Kidney (tissue), 14 donors: ENCODE measurements around the gene SLC25A5. TPM values are rescaled to one million over a fixed set of nuclear protein-coding genes. Genes with fewer than 3 reads are reported as not detected.
A peak's percentile ranks its signal among the peaks of the same experiment; 100 is the strongest.

Experiments
- DNase-seq, 5 donors: peaks; one replicate each; pipeline ENCODE4 v3.0.0-alpha.2; 2013 to 2020
- FAIRE-seq: peaks from 2 replicates; lab custom pipeline; 2012; peaks lifted over from hg19 to GRCh38; lab: Jason Lieb, UNC
- H3K27ac ChIP-seq, 2 donors: one replicate each; pipeline ENCODE4 v1.7.0; 2013; ENCODE audit warnings: low read depth in 2 of 2, low read length in 2 of 2, inconsistent platforms in 1 of 2
- H3K27me3 ChIP-seq: one replicate; pipeline ENCODE4 v1.7.1; 2013; ENCODE audit warnings: low read length, inconsistent platforms; ENCODE audit not compliant: control insufficient read depth, insufficient read depth
- H3K36me3 ChIP-seq, 3 donors: one replicate each; pipeline versions ENCODE4 v1.7.0 to v1.7.1; 2013; ENCODE audit warnings: low read length in 3 of 3, control low read depth in 1 of 3, inconsistent platforms in 1 of 3; ENCODE audit not compliant: insufficient read depth in 3 of 3, control insufficient read depth in 2 of 3
- H3K4me1 ChIP-seq, 3 donors: one replicate each; pipeline versions ENCODE4 v1.7.0 to v1.7.1; 2013; ENCODE audit warnings: low read length in 3 of 3, inconsistent platforms in 1 of 3, low read depth in 1 of 3; ENCODE audit not compliant: control insufficient read depth in 2 of 3, insufficient read depth in 2 of 3
- H3K4me3 ChIP-seq, 3 donors: one replicate each; pipeline versions ENCODE4 v1.7.0 to v1.8.1; 2013; ENCODE audit warnings: low read length in 3 of 3, control low read depth in 1 of 3, inconsistent platforms in 1 of 3
- H3K9ac ChIP-seq, 3 donors: one replicate each; pipeline versions ENCODE4 v1.7.0 to v1.7.1; 2013; ENCODE audit warnings: low read length in 3 of 3, control low read depth in 1 of 3, inconsistent platforms in 1 of 3
- H3K9me3 ChIP-seq, 3 donors: one replicate each; pipeline versions ENCODE4 v1.7.0 to v1.7.1; 2013; ENCODE audit warnings: low read length in 3 of 3, control low read depth in 1 of 3, inconsistent platforms in 1 of 3; ENCODE audit not compliant: control insufficient read depth in 2 of 3, insufficient read depth in 1 of 3
- intact Hi-C: fragments of 100-400 bp; cut with DNase I; formaldehyde crosslinking; loops from one replicate; pipeline ENCODE4 v1.11.1; 2022
- polyA plus RNA-seq: library from polyadenylated mRNA; stranded (reverse); fragments of 350-450 nt; fragmentation: Illumina TruSeq; extraction: RNeasy Lipid Tissue Mini Kit (QIAGEN cat#74804); gene quantifications from one replicate; pipeline ENCODE4 v1.2.3, GENCODE V29; 2014; ENCODE audit warnings: low read depth, low replicate concordance; ENCODE audit not compliant: insufficient read depth
- total RNA-seq: library from RNA; stranded (reverse); fragmentation: NEBNext Ultra II Directional; extraction: Animal tissue kit (Norgen Biotek cat#: 25700); gene quantifications from one replicate; pipeline ENCODE4 v1.2.1, GENCODE V29; 2021
- TF ChIP-seq, protein P1 (sequence below): IDR thresholded peaks from 3 replicates; pipeline ENCODE4 v1.5.1; 2012; ENCODE audit warnings: mild to moderate bottlenecking, moderate library complexity, borderline replicate concordance; ENCODE audit not compliant: insufficient read depth; ENCODE audit errors: extremely low read depth
- donor health status: control.
- donor health status: control.
- donor health status: control.
- donor health status: control.
- donor health status: control.
- donor health status: DM: yes; HTN: yes; CAD: no.
- donor health status: Normal renal cell carcinoma (clear cell type).

Gene SLC25A5
- total and polyA plus RNA-seq, 2 donors from 2014 or later = 224 to 850 TPM

DNA sequence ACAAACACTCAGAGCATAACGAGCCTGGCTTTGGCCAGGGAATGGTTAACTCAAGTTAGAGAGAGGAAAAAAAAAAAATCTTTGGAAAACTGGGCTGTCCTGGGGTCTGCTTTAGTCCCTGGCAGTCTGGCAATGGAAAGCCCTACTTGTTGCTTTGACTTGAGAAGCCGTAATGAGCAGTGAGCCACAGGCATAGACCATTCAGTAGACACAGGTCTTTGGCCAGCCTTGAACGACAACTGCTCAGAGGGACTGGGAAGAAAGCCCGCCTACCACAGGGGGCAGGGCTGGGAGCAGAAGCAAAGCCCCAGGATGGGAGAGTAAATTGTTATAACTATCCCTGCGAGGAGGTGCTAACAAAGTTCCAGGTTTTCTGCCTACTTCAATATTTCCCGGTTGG lies 43.2 kb upstream of the SLC25A5 start:
- Histone ChIP-seq H3K27me3 (no peaks in the 10 kb centered on the region), H3K36me3 (no peaks in the 10 kb centered on the region), H3K4me1 (peaks cover 0 to 2% (median 0%) of the 10 kb centered on the region in 3 donors), H3K27ac (no peak overlapping the region), H3K9ac (no peak overlapping the region), H3K4me3 (no peak overlapping the region), H3K9me3 (no peaks in the 10 kb centered on the region)
- DNase-seq = no peak
- intact Hi-C loops = no loop called here
- FAIRE-seq = no peak
- TF ChIP-seq, protein P1, sequence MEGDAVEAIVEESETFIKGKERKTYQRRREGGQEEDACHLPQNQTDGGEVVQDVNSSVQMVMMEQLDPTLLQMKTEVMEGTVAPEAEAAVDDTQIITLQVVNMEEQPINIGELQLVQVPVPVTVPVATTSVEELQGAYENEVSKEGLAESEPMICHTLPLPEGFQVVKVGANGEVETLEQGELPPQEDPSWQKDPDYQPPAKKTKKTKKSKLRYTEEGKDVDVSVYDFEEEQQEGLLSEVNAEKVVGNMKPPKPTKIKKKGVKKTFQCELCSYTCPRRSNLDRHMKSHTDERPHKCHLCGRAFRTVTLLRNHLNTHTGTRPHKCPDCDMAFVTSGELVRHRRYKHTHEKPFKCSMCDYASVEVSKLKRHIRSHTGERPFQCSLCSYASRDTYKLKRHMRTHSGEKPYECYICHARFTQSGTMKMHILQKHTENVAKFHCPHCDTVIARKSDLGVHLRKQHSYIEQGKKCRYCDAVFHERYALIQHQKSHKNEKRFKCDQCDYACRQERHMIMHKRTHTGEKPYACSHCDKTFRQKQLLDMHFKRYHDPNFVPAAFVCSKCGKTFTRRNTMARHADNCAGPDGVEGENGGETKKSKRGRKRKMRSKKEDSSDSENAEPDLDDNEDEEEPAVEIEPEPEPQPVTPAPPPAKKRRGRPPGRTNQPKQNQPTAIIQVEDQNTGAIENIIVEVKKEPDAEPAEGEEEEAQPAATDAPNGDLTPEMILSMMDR = no peak

- H3K27ac ChIP-seq = peak overlapping the region; percentile 25 to 53
- TF ChIP-seq, protein P1 = no peak
- no peak overlapping the region for H3K9ac ChIP-seq
- H3K4me3 ChIP-seq = no peak overlapping the region
- DNase-seq (peak in 1 of 5 donors; percentile 6), FAIRE-seq (no peak)
- peaks cover 0 to 2% (median 0%) of the 10 kb centered on the region in 3 donors for H3K4me1 ChIP-seq
- intact Hi-C loops = no loop called here
- no peaks in the 10 kb centered on the region for H3K27me3 ChIP-seq
- no peaks in the 10 kb centered on the region for H3K9me3 ChIP-seq
- H3K36me3 ChIP-seq = no peaks in the 10 kb centered on the region
Observed at GRCh38 chrX:119427024-119427794, 41.0 kb upstream of the SLC25A5 start.

DNA sequence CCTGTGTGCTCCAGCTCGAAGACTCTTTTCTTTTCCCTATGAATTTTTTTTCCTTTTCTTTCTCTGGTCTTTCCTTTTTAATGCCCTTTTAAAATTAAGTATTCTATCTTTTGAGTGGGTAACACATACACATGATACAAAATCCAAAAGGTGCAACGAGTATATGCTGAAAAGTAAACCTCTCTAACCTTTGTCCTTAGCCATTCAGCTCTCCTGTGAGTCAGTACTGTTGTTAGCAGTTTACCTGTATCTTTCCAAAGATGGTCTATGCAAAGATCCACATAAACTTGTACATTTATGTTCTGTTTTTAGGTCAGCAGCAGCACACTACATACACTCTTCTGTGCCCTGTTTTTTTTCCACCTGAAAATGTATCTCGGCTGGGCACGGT lies 40.5 kb upstream of the SLC25A5 start:
- intact Hi-C loops = no loop called here
- DNase-seq = no peak
- no peak overlapping the region for H3K4me3 ChIP-seq
- no peaks in the 10 kb centered on the region for H3K27me3 ChIP-seq
- no peak for FAIRE-seq
- peaks cover 0 to 2% (median 0%) of the 10 kb centered on the region in 3 donors for H3K4me1 ChIP-seq
- no peaks in the 10 kb centered on the region for H3K9me3 ChIP-seq
- H3K36me3 ChIP-seq = no peaks in the 10 kb centered on the region
- TF ChIP-seq, protein P1 = no peak
- no peak overlapping the region for H3K9ac ChIP-seq
- no peak overlapping the region for H3K27ac ChIP-seq
